ENCODE results near the gene SSBP1. TPM values are rescaled to one million over a fixed set of nuclear protein-coding genes. Genes with fewer than 3 reads are reported as not detected.

SSBP1 gene
- total and polyA plus RNA-seq, 2 of the 8 experiments (the other 6 are each of a cell fraction or from before 2014, with no cell fraction given), result 136 to 254 TPM

GRCh38 chr7:141742229-141742628 lies 4.1 kb downstream of the SSBP1 start:
- H2BK5ac ChIP-seq (ENCODE audit: low read depth, low read length), result no peak overlapping the region
- H3K9ac ChIP-seq (replicated peaks in 1 of 4; ENCODE audit: extremely low read depth in 1 of 4, low read depth in 3 of 4, low read length in 3 of 4), result no peak overlapping the region
- H2BK15ac ChIP-seq (ENCODE audit: low read length), result no peak overlapping the region
- DNase-seq (ENCODE audit: low read depth in 1 of 2, low spot score in 2 of 2) (no peak), FAIRE-seq (no peak)
- peaks cover 2% of the 10 kb centered on the region; the same call in 1 of the 2 replicates for H3K23me2 ChIP-seq (ENCODE audit: low read depth, low read length)
- H4K91ac ChIP-seq (replicated peaks; ENCODE audit: insufficient read length, low read length), result no peak overlapping the region
- H4K8ac ChIP-seq (ENCODE audit: extremely low read depth, insufficient read depth, low read length), result no peak overlapping the region
- H3K4me2 ChIP-seq (ENCODE audit: insufficient read depth in 1 of 2, low read depth in 2 of 2, low read length in 2 of 2), result no peak overlapping the region
- no peak overlapping the region for H3K4ac ChIP-seq (replicated peaks; ENCODE audit: insufficient read length, low read depth, low read length)
- no peak overlapping the region for H4K5ac ChIP-seq (ENCODE audit: insufficient read length, low read depth, low read length)
- no peak overlapping the region for H2AFZ ChIP-seq (ENCODE audit: low read length)
- no peaks in the 10 kb centered on the region for H3K9me3 ChIP-seq (ENCODE audit: insufficient read depth in 2 of 2, low read depth in 1 of 2, low read length in 1 of 2)
- peaks cover 31 to 78% (median 55%) of the 10 kb centered on the region in 4 experiments for H3K36me3 ChIP-seq (ENCODE audit: control insufficient read depth in 2 of 4, insufficient read depth in 4 of 4, low read length in 3 of 4)
- peaks cover 0 to 4% (median 2%) of the 10 kb centered on the region in 4 experiments; a peak in 3 of 7 replicates for H3K4me1 ChIP-seq (replicated peaks in 1 of 4; ENCODE audit: control insufficient read depth in 3 of 4, insufficient read depth in 4 of 4, low read length in 3 of 4)
- no peak overlapping the region for H2BK20ac ChIP-seq (ENCODE audit: low read length)
- no peak overlapping the region for H2AK5ac ChIP-seq (ENCODE audit: low read depth, low read length)
- no peak overlapping the region for H2BK120ac ChIP-seq (replicated peaks; ENCODE audit: low read depth, low read length)
- H3K23ac ChIP-seq (ENCODE audit: insufficient read length), result no peak overlapping the region
- H3K18ac ChIP-seq (ENCODE audit: extremely low read depth, low read length), result no peak overlapping the region
- no peaks in the 10 kb centered on the region for H3K27me3 ChIP-seq (replicated peaks in 1 of 4; ENCODE audit: control insufficient read depth in 3 of 4, extremely low read depth in 1 of 4, insufficient read depth in 3 of 4, low read length in 3 of 4)
- ChIA-PET CTCF (ENCODE audit: partially characterized antibody) (interaction anchor here (0.6 to 1.5 kb wide), 4 partner anchors 8 to 203 kb away, joined by 3 to 8 read pairs (median 4); no protein-coding TSS in a partner anchor), POLR2A (ENCODE audit: partially characterized antibody) (interaction anchor here (0.8 to 1.4 kb wide), 5 partner anchors 9 to 63 kb away, joined by 3 to 4 read pairs (median 3); no protein-coding TSS in a partner anchor)
- no peak overlapping the region for H3K27ac ChIP-seq (ENCODE audit: low read depth, low read length)
- peaks cover 0 to 2% of the 10 kb centered on the region in 2 experiments for H4K20me1 ChIP-seq (replicated peaks in 1 of 2; ENCODE audit: control insufficient read depth in 1 of 2, insufficient read depth in 2 of 2, low read length in 2 of 2)
- peaks cover 4 to 39% of the 10 kb centered on the region in 2 experiments for H3K79me2 ChIP-seq (ENCODE audit: control insufficient read depth in 1 of 2, insufficient read depth in 2 of 2, low read length in 2 of 2)
- H3K4me3 ChIP-seq (ENCODE audit: extremely low read depth in 1 of 4, insufficient read depth in 2 of 4, low read depth in 3 of 4, low read length in 4 of 4), result no peak overlapping the region
- peaks cover 4% of the 10 kb centered on the region; the same call in 1 of the 2 replicates for H3K79me1 ChIP-seq (ENCODE audit: low read depth, low read length)
- WGBS, 2 experiments (ENCODE audit: extremely low coverage in 1 of 2, insufficient coverage in 1 of 2, insufficient read length in 1 of 2, insufficient replicate concordance in 2 of 2, low coverage in 1 of 2, low lambda C conversion rate in 2 of 2, missing lambda C conversion rate in 1 of 2), result 97% methylated on average over 1 of the region's 1 CpG; no CpG with 5 or more reads in 1 of the 2 experiments
- H2BK12ac ChIP-seq (ENCODE audit: low read depth, low read length), result no peak overlapping the region
- no peak overlapping the region for H3K14ac ChIP-seq (ENCODE audit: insufficient read length)
- H3K56ac ChIP-seq (replicated peaks; ENCODE audit: insufficient read length, low read depth, low read length), result no peak overlapping the region
- no peak for TF ChIP-seq NRF1 (IDR thresholded peaks at IDR 0.05; ENCODE audit: low read depth, low read length)
- TF ChIP-seq SP2 (IDR thresholded peaks at IDR 0.05; ENCODE audit: low read length), result no peak
- no peak for TF ChIP-seq RFX5 (IDR thresholded peaks at IDR 0.05; ENCODE audit: borderline replicate concordance, low read depth, low read length)
- TF ChIP-seq EGR1 (IDR thresholded peaks at IDR 0.05; ENCODE audit: borderline replicate concordance, low read depth, low read length), result no peak
- TF ChIP-seq CEBPB (IDR thresholded peaks at IDR 0.05; ENCODE audit: low read depth, low read length), result no peak
- no peak for TF ChIP-seq RXRA (IDR thresholded peaks at IDR 0.05; ENCODE audit: insufficient read depth, low read depth, low read length)
- TF ChIP-seq CBX8 (IDR thresholded peaks at IDR 0.05; ENCODE audit: borderline replicate concordance, low read depth, low read length), result no peak
- TF ChIP-seq RNF2 (IDR thresholded peaks at IDR 0.05; ENCODE audit: borderline replicate concordance, low read depth, low read length, missing control alignments, poor library complexity, severe bottlenecking), result no peak
- no peak for TF ChIP-seq GTF2F1 (IDR thresholded peaks at IDR 0.05; ENCODE audit: borderline replicate concordance, low read depth, low read length)
- no peak for TF ChIP-seq TAF7 (optimal IDR thresholded peaks at IDR 0.05; ENCODE audit: borderline replicate concordance, low read depth, low read length)
- TF ChIP-seq BACH1 (IDR thresholded peaks at IDR 0.05; ENCODE audit: low read length), result no peak
- TF ChIP-seq SP4 (IDR thresholded peaks at IDR 0.05; ENCODE audit: low read length), result no peak
- no peak for TF ChIP-seq SIX5 (IDR thresholded peaks at IDR 0.05; ENCODE audit: low read depth, low read length)
